ENCODE measurements around the gene SNX2.

Gene SNX2

GRCh38 chr5:122766130-122766529 lies 8.8 kb upstream of the SNX2 start:
- no peak for DNase-seq (ENCODE audit: extremely low spot score)
- POLR2A ChIA-PET = no interaction called here
- CTCF ChIA-PET = interaction anchor here (1.0 to 1.5 kb wide), 4 partner anchors 9 to 28 kb away, joined by 3 to 6 read pairs (median 4); partner anchors contain the start of gene SNX2
- TF ChIP-seq CTCF (IDR thresholded peaks at IDR 0.05; ENCODE audit: control extremely low read depth, extremely low read depth, low read depth, missing control alignments) = no peak

GRCh38 chr5:122770477-122770876 lies 4.4 kb upstream of the SNX2 start:
- DNase-seq (ENCODE audit: extremely low spot score) = no peak
- ChIA-PET CTCF (no interaction called here), POLR2A (no interaction called here)
- no peak for TF ChIP-seq CTCF (IDR thresholded peaks at IDR 0.05; ENCODE audit: control extremely low read depth, extremely low read depth, low read depth, missing control alignments)

- DNase-seq (ENCODE audit: extremely low spot score) = no peak
- TF ChIP-seq CTCF (IDR thresholded peaks at IDR 0.05; ENCODE audit: control extremely low read depth, extremely low read depth, low read depth, missing control alignments) = no peak
- CTCF ChIA-PET = interaction anchor here (0.9 to 5.0 kb wide), 8 partner anchors 13 to 651 kb away, joined by 3 to 33 read pairs (median 4); partner anchors contain the start of gene CEP120
- POLR2A ChIA-PET = no interaction called here
These were observed 2.4 kb upstream of the SNX2 start for GRCh38 chr5:122772446-122772845.

- ChIA-PET CTCF (interaction anchor here (1.0 to 5.0 kb wide), 6 partner anchors 12 to 257 kb away, joined by 3 to 33 read pairs (median 6); no protein-coding TSS in a partner anchor), POLR2A (no interaction called here)
- TF ChIP-seq CTCF (IDR thresholded peaks at IDR 0.05; ENCODE audit: control extremely low read depth, extremely low read depth, low read depth, missing control alignments) = no peak
- DNase-seq (ENCODE audit: extremely low spot score) = no peak
These were observed 1.3 kb upstream of the SNX2 start for GRCh38 chr5:122773619-122774018.

- no peak for TF ChIP-seq CTCF (IDR thresholded peaks at IDR 0.05; ENCODE audit: control extremely low read depth, extremely low read depth, low read depth, missing control alignments)
- ChIA-PET CTCF (interaction anchor here (1.0 to 5.0 kb wide), 5 partner anchors 9 to 258 kb away, joined by 3 to 33 read pairs (median 5); no protein-coding TSS in a partner anchor), POLR2A (interaction anchor here (0.5 kb wide), 1 partner anchor 35 kb away, joined by 7 read pairs; no protein-coding TSS in a partner anchor)
- DNase-seq (ENCODE audit: extremely low spot score) = no peak
These were observed 390 bp upstream of the SNX2 start for GRCh38 chr5:122774519-122774860.

GRCh38 chr5:122775550-122776542 lies 966 bp downstream of the SNX2 start:
- no peak for TF ChIP-seq CTCF (IDR thresholded peaks at IDR 0.05; ENCODE audit: control extremely low read depth, extremely low read depth, low read depth, missing control alignments)
- POLR2A ChIA-PET = interaction anchor here (0.5 kb wide), 1 partner anchor 71 kb away, joined by 5 read pairs; no protein-coding TSS in a partner anchor
- no peak for DNase-seq (ENCODE audit: extremely low spot score)
- CTCF ChIA-PET = interaction anchor here (1.2 to 5.0 kb wide), 5 partner anchors 10 to 60 kb away, joined by 4 to 33 read pairs (median 5); no protein-coding TSS in a partner anchor

Data from GM10248 (cell line).